NCI-H1417 treated with DMSO at 0.1 percent for 48 hours (cell line): ENCODE measurements around the gene KLHL14.
"Not testable (repeated sequence)": the region's sequence is repeated elsewhere in the genome, so short reads cannot be mapped to it uniquely, and the experiment has no call there.

Experiments used
- DNase-seq: peaks from one replicate; lab custom pipeline; 2025; lab: John Stamatoyannopoulos, UW

Gene KLHL14, protein sequence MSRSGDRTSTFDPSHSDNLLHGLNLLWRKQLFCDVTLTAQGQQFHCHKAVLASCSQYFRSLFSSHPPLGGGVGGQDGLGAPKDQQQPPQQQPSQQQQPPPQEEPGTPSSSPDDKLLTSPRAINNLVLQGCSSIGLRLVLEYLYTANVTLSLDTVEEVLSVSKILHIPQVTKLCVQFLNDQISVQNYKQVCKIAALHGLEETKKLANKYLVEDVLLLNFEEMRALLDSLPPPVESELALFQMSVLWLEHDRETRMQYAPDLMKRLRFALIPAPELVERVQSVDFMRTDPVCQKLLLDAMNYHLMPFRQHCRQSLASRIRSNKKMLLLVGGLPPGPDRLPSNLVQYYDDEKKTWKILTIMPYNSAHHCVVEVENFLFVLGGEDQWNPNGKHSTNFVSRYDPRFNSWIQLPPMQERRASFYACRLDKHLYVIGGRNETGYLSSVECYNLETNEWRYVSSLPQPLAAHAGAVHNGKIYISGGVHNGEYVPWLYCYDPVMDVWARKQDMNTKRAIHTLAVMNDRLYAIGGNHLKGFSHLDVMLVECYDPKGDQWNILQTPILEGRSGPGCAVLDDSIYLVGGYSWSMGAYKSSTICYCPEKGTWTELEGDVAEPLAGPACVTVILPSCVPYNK

DNA sequence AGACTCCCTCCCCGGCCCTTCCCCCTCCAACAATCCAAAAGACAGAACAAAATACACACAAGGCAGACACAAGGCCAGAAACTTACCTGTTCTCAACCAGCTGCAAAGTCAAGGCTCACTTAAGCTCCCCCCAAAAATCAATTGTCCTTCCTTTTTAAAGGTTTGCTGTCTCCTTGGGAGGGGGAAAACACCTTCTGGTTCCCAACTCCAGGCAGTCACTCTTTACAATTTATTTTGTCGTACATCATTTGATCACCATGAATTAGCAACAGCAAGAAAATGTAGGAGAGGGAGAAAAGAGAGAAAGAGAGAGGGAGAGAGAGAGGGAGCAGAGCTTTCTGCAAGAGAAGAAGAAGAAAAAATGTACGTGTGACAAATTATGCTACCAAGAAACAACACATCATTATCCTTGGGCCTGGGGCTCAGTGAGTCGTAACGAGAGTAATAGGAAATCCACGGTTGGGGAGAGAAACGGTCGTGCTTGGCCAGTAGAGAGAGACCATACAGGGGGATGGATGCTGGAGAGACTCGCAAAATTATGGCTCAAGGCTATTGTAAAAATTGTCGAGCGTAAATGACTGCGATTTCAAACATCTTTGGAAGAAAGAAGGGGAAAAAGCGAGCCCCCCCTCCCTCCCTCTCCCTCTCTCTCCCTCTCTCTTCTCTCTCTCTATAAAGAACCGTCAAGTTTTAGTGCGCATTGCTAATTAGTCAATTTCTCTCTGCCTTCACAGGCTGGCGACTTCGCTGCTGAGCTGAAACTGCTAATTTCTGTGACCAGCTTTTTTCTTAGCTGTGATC is at the start of gene KLHL14:
KLHL14 (minus strand) TSS at position 443 of the 801 bp plus-strand sequence. CDS start 2,432 bp downstream, outside the sequence.
- DNase-seq, result no peak

DNA sequence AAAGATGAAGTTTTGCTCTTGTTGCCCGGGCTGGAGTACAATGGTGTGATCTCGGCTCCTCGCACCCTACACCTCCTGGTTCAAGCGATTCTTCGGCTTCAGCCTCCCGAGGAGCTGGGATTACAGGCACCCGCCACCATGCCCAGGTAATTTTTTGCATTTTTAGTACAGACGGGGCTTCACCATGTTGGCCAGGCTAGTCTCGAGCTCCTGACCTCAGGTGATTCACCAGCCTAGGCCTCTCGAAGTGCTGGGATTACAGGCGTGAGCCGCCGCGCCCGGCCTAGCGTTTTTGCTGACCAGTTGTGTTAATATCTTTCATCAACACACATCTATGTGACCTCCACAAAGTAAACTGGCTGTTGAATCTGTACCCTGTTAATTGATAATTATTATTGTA is 49.4 kb upstream of the KLHL14 start:
- DNase-seq, result no peak

DNA sequence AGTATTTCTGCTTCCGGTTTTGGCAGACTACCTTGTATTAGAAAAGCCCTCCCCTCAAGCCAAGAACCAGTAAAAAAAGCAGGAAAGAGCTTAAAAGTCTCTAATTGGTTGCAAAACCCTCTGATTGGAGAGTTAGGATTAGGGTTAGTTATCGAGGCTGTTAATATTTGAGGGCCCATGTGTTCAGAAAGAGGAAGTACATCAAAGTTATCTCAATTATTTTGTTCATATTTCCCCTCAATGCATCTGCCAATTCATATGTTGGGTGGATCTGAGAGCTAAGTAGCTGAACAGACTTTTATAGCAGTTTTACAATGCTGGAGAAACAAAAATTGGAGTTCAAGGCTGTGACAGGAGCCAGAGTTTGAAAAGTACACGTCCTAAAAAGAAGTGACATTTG is 43.1 kb upstream of the KLHL14 start:
- no peak for DNase-seq

DNA sequence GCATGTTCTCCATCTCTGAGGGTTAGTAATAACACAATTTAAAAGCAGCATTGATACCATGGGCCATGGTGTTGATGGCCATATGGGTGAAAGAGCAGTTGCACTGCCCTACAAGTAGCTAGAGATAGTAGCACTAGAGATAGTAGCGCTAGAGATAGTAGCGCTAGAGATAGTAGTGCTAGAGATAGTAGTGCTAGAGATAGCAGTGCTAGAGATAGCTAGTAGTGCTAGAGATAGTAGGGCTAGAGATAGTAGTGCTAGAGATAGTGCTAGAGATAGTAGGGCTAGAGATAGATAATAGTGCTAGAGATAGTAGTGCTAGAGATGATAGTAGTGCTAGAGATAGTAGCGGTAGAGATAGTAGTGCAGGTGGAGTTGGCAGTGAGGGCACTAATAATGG is 39.5 kb upstream of the KLHL14 start:
- DNase-seq, result no peak

DNA sequence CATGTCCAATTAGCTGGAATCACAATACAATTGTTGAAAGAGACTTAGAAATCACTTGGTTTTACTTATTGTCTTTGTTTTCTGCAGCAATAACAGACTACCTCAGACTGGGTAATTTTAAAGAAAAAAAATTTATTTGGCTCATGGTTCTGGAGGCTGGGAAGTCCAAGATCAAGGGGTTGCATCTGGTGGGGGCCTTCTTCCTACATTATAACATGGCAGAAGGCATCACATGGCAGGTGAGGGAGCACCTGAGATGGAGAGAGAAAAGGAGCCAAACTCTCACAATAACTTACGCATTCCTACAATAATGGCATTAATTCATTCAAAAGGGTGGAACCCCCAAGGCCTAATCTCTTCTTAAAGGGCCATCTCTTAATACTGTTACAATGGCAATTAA is 37.5 kb upstream of the KLHL14 start:
- DNase-seq, result no peak

DNA sequence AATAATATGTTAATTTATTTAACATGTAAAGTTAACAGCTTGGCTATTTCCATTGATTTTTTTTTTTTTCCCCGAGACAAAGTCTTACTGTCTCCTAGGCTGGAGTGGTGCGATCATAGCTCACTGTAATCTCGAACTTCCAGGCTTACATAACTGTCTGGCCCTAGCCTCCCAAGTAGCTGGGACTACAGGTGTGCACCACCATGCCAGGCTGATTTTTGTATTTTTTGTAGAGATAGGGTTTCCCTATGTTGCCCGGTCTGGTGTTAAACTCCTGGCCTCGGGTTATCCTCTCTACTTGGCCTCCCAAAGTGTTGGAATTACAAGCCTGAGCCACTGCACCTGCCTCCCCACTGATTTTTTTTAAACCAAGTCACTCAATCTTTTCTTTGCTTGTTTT is 32.5 kb upstream of the KLHL14 start:
- DNase-seq, result no peak

DNA sequence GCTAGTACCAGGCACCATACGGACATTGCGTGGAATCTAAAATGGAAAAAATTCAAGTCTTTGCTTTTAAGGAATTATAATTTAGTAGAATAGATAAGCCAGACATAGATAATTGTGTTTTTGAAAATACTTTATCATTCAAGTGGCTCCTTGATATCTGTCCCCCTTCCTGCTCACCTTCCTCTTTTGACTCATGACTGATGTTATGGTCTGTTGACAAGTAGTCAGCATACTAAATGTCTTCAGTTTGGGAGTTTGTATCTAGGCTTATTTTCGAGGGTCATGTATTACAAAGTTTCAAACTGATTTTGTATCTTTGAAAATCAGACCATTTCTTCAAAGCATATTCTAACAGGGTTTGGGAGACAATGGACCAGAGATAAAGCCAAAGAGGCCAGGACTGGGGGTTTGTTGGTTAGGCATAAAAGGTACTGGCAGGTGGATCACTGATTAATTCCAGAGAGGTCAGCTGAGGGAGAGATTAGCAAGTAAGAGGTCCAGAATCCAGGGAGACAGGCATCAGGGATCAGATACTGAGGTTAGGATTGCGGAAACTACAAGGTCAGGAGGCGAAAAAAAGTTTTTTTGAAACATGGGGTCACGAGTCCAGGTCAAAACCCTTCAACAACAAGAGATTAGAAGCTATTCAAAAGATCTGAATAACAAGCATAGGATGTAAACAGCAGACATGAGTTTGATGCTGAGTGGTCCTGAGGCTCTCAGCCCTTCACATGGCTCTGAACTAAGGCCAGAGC is 31.5 kb upstream of the KLHL14 start:
- no peak for DNase-seq

DNA sequence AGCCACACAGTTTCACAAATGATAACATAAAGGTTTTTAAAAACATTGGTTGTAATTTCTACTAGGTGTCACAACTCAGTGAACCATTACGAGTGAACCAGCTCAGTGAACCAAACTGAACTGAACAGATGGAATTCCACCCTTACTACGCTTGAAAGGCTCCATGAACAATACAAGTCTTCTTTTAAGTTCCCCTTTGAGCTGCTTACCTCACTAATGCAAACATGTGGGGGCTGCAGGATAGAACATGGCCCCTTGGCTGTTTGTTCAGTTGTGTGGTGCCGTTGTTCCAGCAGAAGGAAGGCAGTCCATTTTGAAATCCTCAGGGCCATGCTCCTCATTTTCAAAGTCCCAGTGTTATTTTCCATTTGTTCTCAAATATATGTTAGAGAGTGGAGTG is 30.7 kb upstream of the KLHL14 start:
- no peak for DNase-seq

DNA sequence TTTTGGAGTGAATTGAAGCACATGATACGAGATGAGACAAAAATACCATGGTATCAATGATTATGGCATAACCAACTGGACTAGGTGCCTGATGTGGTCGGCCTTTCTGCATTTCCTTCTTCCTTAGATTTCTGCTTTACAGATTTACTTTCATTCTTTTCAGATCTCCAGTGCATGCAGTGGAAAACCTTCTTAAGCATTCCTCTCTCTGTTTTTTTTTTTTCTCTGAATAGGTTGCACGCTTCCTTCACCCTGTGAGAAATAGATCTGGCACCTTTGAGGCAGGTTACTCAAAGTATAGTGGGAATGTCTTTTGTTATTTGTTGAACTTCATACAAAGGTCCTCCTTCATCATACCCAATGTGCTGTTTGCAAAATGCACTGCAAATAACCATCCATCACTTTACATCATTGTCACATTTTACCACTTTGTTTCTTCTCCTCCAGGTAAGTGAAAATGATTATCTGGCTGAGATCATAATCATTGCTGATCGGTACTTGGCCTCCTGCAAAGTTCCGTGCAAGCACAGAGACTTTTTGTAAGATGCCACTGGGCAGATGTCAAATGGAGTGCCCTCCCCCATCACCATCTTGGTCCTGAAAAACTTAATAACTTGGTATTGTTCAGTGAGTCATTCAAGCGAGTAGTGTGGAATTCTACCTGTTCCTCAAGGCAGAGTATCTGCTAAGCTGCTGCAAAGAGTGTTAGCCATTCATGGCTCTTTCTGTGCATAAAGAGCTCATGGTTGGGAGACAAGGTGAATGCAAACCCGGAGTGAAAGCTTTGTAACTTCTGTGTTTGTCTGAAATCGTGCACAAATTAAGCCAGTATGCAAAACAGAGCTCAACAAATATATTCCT is 30.0 kb upstream of the KLHL14 start:
- DNase-seq, result no peak

DNA sequence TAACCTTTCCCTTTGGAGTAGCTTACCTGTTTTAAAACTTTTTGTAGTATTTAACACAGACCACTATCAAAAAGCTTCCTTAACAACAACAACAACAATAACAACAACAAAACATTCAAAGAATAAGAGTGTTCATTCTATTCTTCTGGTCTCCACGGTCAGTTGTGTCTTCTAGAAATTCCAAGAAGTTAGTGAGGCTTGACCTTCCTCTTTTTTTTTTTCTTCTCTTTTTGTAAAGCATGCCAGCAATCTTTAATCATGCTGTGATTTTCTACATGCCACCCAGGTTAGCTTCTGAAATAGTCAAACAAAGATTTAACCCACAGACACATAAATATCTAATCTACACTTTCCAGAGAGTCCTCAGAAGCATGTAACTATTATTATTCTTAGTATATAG is 28.4 kb upstream of the KLHL14 start:
- DNase-seq, result no peak

DNA sequence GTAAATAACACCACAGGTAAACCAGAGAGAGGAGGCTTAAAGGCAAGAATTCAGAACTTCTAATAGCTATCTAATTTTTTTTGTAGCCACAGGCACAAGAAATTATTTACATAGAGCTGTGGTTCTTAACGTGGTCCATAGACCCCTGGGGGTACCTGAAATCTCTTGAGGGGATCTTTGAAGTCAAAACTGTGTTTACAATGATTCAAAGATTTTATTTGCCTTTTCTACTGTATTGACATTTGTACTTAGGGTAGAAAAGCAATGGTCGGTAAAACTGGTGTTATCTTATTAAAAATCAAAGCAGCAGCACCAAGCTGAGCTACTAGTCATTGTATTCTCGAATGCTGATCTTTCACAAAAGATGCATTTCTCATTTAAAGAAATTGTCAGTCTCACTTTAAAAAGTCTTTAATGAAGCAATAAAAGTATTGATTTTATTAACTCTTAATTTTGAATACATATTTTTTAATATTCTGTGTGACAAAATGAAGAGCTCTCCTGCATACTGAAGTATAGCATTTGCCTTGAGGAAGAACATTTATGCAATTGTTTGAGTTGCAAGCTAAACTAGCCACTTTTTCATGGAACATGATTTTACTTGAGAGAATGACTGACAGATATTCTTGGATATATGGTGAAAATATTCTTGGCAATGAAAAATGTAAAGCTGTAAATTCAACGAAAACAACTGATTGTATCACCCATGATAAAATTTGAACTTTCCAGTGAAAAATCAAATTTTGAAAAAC is 25.6 kb upstream of the KLHL14 start:
- DNase-seq, result no peak

DNA sequence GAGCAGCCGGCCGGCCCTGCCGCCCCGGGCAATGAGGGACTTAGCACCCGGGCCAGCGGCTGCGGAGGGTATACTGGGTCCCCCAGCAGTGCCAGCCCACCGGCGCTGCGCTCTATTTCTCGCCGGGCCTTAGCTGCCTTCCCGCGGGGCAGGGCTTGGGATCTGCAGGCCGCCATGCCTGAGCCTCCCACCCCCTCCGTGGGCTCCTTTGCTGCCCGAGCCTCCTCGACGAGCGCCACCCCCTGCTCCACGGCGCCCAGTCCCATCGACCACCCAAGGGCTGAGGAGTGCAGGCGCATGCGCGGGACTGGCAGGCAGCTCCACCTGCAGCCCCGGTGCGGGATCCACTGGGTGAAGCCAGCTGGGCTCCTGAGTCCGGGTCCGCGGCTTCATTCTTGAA is 21.8 kb upstream of the KLHL14 start:
- not testable (repeated sequence) for DNase-seq

DNA sequence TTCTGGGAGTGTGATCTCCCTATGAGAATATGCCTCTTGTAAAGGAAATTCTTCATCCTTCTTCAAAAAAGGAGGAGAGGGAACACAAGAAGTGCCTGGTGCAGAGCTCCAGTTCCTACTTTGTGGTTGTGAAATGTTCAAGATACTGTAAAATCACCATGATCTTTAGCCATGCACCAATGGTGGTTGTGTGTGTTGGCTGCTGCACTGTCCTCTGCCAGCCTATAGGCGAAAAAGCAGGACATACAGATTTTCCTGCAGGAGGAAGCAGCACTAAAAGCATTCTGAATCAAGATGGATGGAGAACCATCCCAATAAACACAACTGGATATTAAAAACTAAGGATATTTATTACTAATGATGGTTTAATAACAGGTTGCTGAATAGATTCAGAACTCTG is 6.2 kb upstream of the KLHL14 start:
- DNase-seq, result no peak

DNA sequence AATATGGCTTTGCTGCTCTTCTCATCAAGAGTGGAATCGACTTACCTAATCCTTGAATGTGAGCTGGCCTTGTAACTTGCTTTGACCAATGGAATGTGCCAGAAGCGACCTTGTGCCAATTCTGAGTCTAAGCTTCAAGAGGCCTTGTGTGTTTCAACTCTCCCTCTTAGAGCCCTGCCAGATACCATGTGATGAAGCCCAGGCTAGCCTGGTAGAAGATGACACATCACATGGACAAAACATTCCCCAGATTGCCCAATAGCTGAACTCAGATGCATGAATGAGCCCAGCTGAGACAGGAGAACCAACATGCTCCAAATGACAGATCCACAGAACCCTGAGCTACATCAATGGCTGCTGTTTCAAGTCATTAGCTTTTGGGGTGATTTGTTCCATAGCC is 4.2 kb upstream of the KLHL14 start:
- DNase-seq, result no peak

DNA sequence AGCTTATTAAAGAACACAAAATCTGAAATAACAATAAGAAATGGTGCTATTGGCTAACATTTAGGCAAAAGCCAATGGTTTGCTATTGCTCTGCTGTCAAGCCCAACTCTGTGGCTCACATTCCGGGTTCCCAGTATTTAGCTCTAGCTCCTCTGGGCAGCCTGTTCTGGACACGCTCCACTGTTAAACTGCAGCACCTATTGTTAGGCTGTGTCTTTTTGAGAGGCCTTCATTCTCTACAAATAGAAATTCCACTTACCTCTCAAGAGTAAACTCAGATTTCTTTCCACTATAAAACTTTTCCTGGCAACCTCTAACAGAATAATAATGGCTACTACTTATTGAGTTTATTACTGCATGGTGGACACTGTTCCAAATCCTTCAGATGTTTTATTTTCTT is 3.7 kb upstream of the KLHL14 start:
- DNase-seq, result no peak

DNA sequence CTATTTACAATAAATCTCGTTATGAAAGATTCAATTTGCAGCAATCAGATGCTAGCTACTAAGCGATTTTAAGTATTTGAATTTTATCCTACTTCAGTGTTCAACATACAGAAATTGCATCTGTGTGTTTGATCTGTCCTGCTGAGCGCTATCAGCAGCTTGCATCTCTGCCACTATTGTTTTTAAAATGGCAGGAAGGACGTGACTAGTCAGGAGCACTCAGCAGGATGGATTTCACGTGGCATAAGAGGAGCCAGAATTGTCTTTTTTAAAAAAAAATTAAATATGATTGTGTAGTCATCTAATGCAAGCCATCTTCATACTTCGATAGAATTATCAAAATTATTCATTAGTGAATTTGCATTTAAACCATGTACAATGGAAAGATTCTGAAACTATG is 2.8 kb upstream of the KLHL14 start:
- DNase-seq, result peak; percentile 42

DNA sequence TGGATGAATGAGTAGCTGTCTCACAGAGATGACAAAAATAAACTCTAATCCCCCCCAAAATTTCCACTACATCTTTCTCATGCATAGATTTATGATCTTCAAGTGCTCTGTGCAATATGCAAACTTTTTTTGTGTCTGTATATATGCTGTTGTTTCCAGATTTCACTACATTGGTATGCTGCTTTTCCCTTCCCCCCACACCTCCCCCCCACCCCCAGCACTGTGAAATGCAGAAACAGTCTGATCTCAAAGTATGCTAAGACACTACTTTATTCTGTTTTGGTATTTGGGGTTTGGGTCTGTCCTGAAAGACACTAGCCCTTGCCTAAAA is 524 bp upstream of the KLHL14 start:
- no peak for DNase-seq

DNA sequence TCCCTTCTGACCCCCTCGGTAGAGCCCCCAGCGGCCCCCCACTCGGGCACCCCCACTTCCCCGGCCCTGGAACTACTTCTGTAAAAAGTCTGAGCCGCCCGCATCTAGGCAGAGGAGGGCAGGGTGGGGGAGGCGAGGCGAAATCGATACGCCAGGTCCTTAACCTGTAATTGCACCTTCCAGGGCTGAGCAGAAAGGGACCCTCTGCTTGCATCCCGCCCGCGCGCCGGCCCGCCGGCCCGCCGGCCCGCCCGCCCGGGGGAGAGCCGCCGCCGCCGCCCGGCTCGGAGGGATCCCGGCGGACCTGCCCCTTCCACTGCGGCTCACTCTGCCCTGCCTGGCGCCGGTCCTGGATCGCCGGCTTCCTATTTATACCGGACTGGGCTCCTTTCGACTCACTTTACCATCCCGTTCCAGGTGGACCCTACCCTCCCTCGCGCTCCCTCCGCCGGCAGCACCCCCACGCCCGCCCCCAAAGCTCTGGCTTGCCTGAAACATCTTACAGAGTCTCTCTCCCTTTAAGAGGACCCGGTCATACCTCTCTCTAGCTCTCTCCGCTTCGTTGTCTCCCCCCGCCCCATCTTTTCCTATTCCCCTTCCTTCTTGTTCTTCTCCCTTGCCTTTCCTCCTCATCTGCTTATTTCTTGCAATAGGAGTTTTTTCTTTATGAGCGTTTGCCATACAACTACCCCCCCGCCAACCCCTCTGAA is 797 bp downstream of the KLHL14 start:
- no peak for DNase-seq

DNA sequence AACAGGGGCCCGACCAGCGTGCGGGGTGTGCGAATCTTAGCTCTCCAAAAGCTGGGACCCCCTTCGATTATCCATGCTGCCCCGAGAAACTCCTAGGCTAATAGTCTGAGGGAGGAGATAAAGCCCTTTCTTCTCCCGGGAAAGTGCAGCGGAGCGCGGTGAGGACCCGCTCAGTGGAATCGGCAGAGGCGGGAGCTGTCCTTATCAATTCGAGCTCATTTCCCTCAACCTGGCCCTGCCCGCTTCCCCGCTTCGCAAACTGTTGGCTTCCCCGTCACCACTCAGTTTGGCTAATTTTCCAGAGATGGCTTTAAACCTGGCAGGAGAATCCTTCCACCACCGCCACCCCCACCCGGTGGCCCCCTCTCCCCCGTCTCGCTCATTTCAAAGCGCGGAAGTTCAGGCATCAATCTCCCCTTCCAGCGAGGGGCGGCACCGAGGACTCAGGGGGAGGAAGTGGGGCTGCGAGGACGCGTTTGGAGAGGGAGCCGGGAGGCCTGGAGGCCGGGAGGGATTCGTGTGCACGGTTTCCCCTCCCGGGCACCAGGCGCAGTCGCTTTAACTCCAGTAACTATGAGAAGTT is 1.6 kb downstream of the KLHL14 start:
- DNase-seq, result no peak
